DND-41 (cell line): ENCODE data around the gene GUCA2A.

ENCODE experiments used
- CTCF ChIP-seq: IDR thresholded peaks from 2 replicates; pipeline ENCODE4 v1.5.1; 2012; ENCODE audit warnings: borderline replicate concordance, low read length, moderate library complexity, mild to moderate bottlenecking; ENCODE audit not compliant: poor library complexity, severe bottlenecking; ENCODE audit errors: extremely low read depth
- EZH2 ChIP-seq: IDR thresholded peaks from 3 replicates; pipeline ENCODE4 v1.6.1; 2012; ENCODE audit warnings: borderline replicate concordance, low read depth, mild to moderate bottlenecking, moderate library complexity, low read length, inconsistent platforms; ENCODE audit not compliant: severe bottlenecking

- TF ChIP-seq CTCF (no peak), EZH2 (no peak)
Observed at GRCh38 chr1:42139444-42139843, 25.1 kb downstream of the GUCA2A start.
